ENCODE measurements around the gene BRICD5.

The BRICD5 gene

GRCh38 chr16:2181952-2182351 is 28.7 kb downstream of the BRICD5 start:
- in situ Hi-C loops (cut with HindIII; ENCODE audit: low sequenced_read_pairs) = no loop called here
- TF ChIP-seq CTCF (IDR thresholded peaks at IDR 0.05; ENCODE audit: low read depth, low read length) = no peak
- no peak for DNase-seq (ENCODE audit: low read depth, low spot score)
- H3K4me3 ChIP-seq (ENCODE audit: low read depth, low read length) = no peak overlapping the region

- in situ Hi-C loops (cut with HindIII; ENCODE audit: low sequenced_read_pairs) = no loop called here
- TF ChIP-seq CTCF (IDR thresholded peaks at IDR 0.05; ENCODE audit: low read depth, low read length) = no peak
- no peak overlapping the region for H3K4me3 ChIP-seq (ENCODE audit: low read depth, low read length)
- no peak for DNase-seq (ENCODE audit: low read depth, low spot score)
These were observed 29.4 kb downstream of the BRICD5 start for GRCh38 chr16:2180962-2181923.

GRCh38 chr16:2180461-2180860 is 30.2 kb downstream of the BRICD5 start:
- in situ Hi-C loops (cut with HindIII; ENCODE audit: low sequenced_read_pairs) = no loop called here
- no peak for DNase-seq (ENCODE audit: low read depth, low spot score)
- no peak for TF ChIP-seq CTCF (IDR thresholded peaks at IDR 0.05; ENCODE audit: low read depth, low read length)
- H3K4me3 ChIP-seq (ENCODE audit: low read depth, low read length) = no peak overlapping the region

GRCh38 chr16:2179576-2179975 is 31.1 kb downstream of the BRICD5 start:
- no peak for TF ChIP-seq CTCF (IDR thresholded peaks at IDR 0.05; ENCODE audit: low read depth, low read length)
- no peak overlapping the region for H3K4me3 ChIP-seq (ENCODE audit: low read depth, low read length)
- in situ Hi-C loops (cut with HindIII; ENCODE audit: low sequenced_read_pairs) = no loop called here
- DNase-seq (ENCODE audit: low read depth, low spot score) = no peak

- no peak for TF ChIP-seq CTCF (IDR thresholded peaks at IDR 0.05; ENCODE audit: low read depth, low read length)
- in situ Hi-C loops (cut with HindIII; ENCODE audit: low sequenced_read_pairs) = no loop called here
- DNase-seq (ENCODE audit: low read depth, low spot score) = no peak
- H3K4me3 ChIP-seq (ENCODE audit: low read depth, low read length) = no peak overlapping the region
These were observed 31.6 kb downstream of the BRICD5 start for GRCh38 chr16:2179107-2179501.

GRCh38 chr16:2178321-2179106 is 32.1 kb downstream of the BRICD5 start:
- peak; percentile 22 for DNase-seq (ENCODE audit: low read depth, low spot score)
- in situ Hi-C loops (cut with HindIII; ENCODE audit: low sequenced_read_pairs) = no loop called here

More at GRCh38 chr16:2178321-2179106, 32.1 kb downstream of the BRICD5 start:
- no peak overlapping the region for H3K4me3 ChIP-seq (ENCODE audit: low read depth, low read length)
- TF ChIP-seq CTCF (IDR thresholded peaks at IDR 0.05; ENCODE audit: low read depth, low read length) = no peak

Data from astrocyte of the spinal cord (primary cell).